ENCODE data around the gene NUP85. TPM values are rescaled to one million over a fixed set of nuclear protein-coding genes. Genes with fewer than 3 reads are reported as not detected.
A peak's percentile ranks its signal among the peaks of the same experiment; 100 is the strongest.
"Not testable (repeated sequence)": the region's sequence is repeated elsewhere in the genome, so short reads cannot be mapped to it uniquely, and the experiment has no call there.

NUP85 gene
- total RNA-seq, 1 donor from 2014 or later = 28.0 TPM

DNA sequence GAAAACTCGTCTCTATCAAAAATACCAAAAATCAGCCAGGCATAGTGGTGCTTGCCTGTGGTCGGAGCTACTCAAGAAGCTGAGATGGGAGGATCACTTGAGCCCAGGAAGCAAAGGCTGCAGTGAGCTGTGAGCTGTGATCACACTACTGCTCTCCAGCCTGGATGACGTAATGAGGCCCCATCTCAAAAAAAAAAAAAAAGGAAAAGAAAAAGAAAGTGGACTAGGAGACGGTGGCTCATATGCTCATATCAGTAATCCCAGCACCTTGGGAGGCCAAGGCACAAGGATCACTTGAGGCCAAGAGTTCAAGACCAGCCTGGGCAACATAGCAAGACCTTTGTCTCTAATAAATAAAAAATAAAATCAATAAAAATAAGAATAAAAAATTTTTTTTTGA, 13.9 kb upstream of the NUP85 start:
- DNase-seq (no peak), ATAC-seq (no peak)
- intact Hi-C loops (cut with micrococcal nuclease) = no loop called here

DNA sequence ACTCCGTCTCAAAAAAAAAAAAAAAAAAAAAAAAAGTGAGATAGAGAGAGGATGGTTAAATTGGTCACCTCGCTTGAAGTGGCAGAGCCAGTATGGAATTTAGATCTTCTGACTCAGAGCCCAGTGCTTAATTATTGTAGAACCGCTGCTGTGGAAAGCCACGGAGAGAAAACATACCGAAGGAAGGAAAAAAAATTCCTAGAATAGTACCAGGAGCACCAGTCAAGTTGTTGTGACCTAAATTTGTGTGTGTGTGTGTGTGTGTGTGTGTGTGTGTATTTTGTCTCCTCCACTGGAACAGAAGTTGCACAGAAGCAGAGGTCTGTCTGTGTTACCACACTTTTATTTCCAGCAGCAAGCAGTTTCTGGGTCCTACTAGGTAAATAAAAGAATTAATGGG, 10.6 kb upstream of the NUP85 start:
- DNase-seq (no peak), ATAC-seq (no peak)
- intact Hi-C loops (cut with micrococcal nuclease) = no loop called here

DNA sequence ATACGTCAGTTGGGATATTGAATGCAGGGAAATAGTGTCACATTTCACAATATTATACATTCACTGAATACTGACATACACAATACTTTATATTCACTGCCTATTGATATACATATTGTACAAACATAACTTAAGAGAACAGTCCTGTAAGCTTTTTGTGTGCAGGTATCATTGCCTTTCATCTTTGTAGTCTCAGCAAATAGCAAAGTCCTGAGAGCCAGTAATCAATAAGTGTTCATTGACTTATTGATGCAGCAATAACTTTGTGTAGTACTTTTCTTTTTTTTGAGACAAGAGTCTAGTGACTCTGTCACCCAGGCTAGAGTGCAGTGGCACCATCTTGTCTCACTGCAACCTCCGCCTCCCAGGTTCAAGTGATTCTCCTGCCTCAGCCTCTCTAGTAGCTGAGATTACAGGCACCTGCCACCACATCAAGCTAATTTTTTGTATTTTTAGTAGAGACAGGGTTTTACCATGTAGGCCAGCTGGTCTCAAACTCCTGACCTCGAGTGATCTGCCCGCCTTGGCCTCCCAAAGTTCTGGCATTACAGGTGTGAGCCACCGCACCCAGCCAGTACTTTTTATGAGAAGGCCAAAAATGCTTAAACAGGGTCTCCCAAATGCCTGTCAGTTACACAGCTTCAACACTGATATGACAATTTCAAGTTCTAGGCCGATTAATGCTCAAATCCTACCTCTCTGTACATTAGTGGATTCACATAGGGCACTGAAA, 5.4 kb upstream of the NUP85 start:
- intact Hi-C loops (cut with micrococcal nuclease) = no loop called here
- DNase-seq (no peak), ATAC-seq (no peak)

DNA sequence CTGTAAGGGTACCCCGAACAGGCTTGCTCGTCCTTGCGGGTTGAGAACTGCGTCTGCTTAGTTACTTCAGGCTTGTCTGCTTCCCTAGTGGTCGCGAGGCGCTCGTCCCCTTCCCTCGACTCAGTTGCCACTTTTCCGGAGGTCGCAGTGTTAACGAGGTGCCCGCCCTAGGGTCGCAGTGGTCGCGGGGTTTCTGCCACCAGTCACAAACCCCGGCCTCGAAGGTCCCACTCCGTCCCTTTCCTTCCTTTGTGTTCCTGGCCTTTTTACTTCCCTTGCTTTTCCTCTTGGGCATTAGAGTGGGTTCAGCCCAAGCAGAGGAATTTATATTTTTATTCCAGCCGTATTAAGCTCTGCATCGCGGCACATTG, 299 bp downstream of the NUP85 start:
- DNase-seq (no peak), ATAC-seq (no peak)
- intact Hi-C loops (cut with micrococcal nuclease) = no loop called here

DNA sequence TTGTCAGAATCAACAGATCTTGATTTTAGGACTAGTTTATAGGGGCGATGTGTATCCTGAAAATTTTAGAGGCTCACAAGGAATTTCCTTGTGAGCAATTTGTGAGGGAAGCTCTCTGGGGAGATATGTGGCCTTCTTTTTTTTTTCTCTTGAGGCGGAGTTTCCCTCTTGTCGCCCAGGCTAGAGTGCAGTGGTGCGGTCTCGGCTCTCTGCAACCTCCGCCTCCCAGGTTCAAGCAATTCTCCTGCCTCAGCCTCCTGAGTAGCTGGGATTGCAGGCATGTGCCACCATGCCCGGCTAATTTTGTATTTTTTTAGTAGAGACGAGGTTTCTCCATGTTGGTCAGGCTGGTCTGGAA, 1.6 kb downstream of the NUP85 start:
- intact Hi-C loops (cut with micrococcal nuclease); ATAC-seq; DNase-seq: not testable (repeated sequence)

DNA sequence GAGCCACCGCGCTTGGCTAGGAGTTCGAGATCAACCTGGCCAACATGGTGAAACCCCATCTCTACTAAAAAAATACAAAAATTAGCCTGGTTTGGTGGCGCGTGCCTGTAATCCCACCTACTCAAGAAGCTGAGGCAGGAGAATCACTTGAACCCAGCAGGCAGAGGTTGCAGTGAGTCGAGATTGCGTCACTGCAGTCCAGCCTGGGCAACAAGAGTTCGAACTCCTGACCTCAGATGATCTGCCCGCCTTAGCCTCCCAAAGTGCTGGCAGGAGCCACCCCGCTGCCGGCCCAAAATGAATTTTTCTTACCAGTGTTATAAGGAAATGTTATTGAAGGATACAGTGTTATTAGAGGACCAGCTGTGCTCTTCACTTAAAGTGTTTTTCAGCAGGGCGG, 2.3 kb downstream of the NUP85 start:
- ATAC-seq (no peak), DNase-seq (no peak)
- intact Hi-C loops (cut with micrococcal nuclease) = no loop called here

DNA sequence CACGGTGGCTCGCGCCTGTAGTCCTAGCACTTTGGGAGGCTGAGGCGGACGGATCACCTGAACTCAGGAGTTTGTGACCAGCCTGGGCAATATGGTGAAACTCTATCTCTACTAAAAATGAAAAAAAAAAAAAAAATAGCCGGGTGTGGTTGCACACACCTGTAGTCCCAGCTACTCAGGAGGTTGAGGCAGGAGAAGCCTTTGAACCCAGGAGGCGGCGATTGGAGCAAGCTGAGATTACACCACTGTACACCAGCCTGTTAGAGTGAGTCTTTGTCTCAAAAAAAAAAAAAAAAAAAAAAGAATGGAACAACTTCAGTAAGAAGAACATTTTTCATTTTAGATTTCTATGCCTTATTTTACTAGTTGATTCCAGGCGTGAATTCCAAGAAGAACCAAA, 2.7 kb downstream of the NUP85 start:
- ATAC-seq (no peak), DNase-seq (no peak)
- intact Hi-C loops (cut with micrococcal nuclease) = no loop called here

DNA sequence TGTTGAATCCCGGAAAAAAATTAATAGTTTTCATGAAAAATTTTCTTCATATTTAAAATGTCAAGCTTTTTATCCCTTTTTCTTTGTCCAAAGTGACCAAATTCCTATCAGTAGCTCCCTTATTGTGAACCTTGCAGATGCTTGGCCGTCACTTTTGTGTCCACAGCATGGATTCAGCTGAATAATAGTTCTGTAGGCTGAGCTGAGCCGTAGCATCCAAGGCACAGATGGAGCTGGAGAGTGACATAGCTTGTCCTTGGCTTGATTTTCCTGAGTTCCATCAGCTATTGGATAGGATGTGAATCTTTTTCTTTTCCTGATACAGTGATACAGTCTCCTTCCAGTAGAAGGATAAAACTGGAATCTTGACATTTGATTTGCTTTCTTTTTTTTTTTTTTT, 3.6 kb downstream of the NUP85 start:
- intact Hi-C loops (cut with micrococcal nuclease) = no loop called here
- DNase-seq (no peak), ATAC-seq (no peak)

DNA sequence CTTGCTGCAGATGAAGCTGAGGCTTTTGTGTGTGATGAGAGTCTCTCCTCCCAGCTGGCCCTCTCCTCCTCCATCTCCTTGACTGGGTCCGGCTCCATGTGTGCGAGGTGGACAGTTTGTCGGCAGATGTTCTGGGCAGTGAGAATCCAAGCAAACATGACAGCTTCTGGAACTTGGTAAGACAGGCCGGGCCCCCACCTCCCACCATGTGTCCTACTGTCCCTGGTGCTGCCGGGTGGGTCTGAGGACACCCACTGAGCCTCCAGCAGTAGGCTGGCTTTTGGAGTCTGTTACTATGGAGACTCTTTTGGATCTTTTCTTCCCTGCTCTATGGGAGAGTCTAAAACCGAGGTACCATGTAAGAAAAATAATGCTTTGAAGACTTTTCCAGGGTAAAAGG, 12.7 kb downstream of the NUP85 start:
- DNase-seq = no peak
- no peak for ATAC-seq
- intact Hi-C loops (cut with micrococcal nuclease) = no loop called here

DNA sequence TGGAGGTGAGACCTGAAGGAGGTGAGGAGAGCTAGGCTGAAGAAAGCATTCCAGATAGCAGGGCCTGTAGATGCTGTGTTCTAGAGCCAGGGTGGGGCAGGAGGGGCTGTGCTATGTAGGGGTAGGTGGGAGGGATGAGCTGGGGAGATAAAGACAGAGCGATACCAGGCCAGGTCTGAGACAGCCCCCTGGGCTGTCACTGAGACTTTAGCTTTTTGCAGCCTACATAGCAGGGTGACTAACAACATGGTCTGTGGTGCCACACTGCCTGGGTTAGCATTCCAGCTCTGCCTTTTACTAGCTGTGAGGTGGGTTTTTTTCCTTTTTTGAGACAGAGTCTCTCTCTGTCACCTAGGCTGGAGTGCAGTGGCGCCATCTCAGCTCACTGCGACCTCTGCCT, 14.3 kb downstream of the NUP85 start:
- intact Hi-C loops (cut with micrococcal nuclease) = no loop called here
- ATAC-seq (no peak), DNase-seq (no peak)

DNA sequence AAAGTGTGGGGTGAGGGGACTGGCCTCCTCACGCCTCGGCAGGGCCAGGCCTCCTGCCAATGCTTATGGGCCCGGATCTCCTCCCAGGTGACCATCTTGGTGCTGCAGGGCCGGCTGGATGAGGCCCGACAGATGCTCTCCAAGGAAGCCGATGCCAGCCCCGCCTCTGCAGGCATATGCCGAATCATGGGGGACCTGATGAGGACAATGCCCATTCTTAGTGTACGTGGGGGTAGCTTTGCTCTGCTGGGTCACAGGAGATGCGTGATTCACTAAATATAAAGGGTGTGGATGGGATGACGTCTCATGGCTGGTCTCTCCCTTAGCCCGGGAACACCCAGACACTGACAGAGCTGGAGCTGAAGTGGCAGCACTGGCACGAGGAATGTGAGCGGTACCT, 19.5 kb downstream of the NUP85 start:
- no peak for ATAC-seq
- no peak for DNase-seq
- intact Hi-C loops (cut with micrococcal nuclease) = no loop called here

DNA sequence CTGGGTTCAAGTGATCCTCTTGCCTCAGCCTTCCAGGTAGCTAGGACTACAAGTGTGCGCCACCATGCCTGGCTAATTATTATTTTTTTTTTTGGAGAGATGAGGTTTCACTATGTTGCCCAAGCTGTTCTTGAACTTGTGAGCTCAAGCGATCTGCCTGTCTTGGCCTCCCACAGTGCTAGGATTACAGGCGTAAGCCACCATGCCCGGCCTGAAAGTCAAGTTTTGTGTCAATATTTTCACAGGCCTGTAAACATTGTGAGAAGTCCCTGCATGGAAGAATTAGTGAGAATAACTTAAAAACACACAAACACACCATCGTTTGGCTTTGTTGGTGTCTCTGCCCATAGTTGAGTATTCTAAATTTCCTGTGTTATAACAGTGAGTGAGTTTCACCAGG, 22.2 kb downstream of the NUP85 start:
- ATAC-seq = no peak
- intact Hi-C loops (cut with micrococcal nuclease) = no loop called here
- DNase-seq = no peak

DNA sequence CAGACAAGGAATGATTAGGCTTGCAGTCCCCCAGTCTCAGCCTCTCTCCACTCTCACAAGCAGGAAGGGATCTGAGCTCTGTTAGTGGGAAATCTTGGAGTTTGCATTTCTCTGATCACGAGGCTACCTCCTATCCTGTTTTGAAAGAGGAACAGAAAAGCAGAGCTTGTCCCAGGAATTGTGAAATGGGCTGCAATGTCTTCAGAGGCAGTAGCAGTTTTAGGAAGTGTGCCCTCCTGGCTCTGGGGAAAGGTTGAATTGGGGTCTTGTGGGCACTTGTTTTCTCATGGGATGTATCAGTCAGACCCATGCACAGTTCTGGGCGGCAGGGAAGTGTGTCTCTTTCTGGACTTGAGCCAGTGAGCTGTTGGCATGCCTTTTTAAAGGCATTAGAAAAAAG, 22.8 kb downstream of the NUP85 start:
- DNase-seq (no peak), ATAC-seq (peak; percentile 68)
- intact Hi-C loops (cut with micrococcal nuclease) = no loop called here

DNA sequence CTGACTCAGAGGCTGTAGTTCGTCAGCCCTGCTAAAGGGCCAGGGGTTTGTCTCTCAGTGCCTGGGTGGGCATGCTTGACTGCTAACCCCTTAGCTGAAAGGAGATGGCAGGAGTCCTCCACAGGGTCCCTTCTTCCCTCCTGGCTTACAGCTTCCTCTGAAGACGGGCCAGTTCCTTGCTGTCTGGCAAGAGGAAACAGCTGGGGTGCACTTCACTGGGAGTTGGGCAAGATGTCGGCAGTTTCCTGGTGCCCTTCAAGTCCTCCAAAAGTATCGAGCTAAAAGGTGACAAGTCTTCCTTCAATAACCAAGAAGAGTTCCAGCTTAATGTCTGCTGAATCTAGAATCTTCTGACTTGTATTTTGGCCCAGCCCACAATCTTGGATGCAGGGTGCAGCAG, 23.4 kb downstream of the NUP85 start:
- intact Hi-C loops (cut with micrococcal nuclease) = no loop called here
- DNase-seq (no peak), ATAC-seq (peak; percentile 62)

DNA sequence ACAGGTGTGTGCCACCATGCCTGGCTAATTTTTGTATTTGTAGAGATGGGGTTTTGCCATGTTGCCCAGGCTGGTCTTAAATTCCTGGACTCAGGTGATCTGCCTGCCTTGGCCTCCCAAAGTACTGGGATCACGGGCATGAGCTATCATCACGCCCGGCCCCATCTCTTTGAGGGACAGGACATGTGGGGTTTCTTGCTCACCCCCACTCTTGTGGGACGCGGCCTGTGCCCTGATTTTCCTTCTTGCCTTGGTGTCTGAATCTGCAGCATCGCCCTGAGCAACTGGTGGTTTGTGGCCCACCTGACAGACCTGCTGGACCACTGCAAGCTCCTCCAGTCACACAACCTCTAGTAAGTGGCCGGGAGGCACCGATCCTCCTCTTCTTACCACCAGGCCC, 25.6 kb downstream of the NUP85 start:
- intact Hi-C loops (cut with micrococcal nuclease) = no loop called here
- ATAC-seq = no peak
- no peak for DNase-seq

DNA sequence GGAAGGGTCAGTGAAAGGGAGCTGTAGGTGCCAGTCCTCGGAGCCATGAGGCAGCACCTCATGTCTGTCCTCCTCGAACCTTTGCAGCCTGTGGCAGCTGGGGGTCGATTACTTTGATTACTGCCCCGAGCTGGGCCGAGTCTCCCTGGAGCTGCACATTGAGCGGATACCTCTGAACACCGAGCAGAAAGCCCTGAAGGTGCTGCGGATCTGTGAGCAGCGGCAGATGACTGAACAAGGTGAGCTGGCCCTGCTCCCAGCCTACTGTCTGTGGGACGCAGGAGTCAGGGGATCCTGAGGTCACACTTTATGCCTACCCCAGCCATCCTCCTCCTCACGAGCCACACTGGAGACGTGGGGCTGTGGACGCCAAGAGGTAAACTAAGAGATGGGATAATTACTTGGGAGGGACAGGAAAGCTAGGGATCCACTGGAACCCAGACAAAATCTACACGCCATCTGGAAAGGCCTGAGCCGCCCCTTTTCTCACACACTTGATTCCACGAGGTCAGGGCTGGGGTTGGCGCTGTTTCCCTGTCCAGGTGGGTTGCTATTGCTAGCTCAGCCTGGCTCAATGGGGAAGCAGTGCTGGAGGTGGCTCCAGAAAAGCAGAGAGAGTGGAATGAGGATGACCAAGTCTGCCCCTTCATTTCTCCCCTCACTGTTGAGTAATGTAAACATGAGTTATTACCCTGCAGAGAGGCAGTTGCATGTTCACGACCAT, 26.4 kb downstream of the NUP85 start:
- ATAC-seq (no peak), DNase-seq (no peak)
- intact Hi-C loops (cut with micrococcal nuclease) = no loop called here

DNA sequence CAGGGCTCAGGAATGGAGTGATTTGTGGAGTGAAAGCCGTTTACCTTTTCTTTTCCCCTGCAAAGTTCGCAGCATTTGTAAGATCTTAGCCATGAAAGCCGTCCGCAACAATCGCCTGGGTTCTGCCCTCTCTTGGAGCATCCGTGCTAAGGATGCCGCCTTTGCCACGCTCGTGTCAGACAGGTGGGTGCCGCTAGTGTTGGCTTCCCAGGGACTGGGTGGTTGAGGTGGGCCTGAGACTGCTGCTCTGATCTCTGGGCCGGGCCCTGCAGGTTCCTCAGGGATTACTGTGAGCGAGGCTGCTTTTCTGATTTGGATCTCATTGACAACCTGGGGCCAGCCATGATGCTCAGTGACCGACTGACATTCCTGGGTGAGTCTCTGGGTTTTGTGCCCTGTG, 27.3 kb downstream of the NUP85 start:
- intact Hi-C loops (cut with micrococcal nuclease) = no loop called here
- no peak for ATAC-seq
- no peak for DNase-seq

DNA sequence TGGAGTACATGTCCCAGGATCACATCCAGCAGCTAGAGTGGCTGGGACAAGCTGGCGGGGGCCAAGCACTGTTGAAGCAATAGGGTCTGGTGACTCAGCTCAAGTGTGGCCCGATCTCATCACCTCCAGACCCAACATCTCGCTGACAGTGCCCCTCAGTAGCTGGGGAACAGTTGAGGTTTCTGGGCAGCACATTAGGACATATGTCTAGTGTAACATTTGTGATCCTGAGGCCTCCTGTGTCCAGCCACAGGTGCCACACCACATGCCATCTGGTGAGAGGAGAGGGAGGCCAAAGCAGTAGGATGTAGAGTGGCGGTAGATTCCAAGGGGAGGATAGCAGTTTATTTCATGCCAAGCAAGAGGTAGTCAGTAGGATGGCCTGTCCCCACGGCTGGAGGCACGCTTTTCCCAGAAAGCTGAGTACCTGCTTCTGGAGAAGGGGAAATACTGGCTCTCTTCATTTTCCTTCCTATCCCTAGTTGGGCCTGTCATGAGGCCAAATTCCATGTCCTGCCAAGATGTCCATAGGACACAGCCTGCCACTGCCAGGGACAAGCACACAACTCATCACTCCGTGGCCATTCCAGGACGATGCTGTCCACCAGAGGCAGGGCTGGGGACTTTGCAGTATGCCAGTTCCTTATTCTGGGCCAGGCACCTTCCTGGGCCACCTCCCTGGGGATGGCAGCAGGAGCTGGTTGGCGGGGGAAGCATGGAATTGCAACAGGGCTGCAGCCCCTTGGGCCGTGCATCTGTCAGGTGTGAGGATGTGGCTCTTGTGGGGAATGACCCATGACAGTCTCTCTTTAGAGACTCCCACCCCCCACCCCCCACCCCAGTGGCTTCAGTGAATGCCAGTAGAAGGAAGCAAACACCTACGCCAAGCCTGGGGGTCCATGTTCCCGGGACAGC, 31.9 kb downstream of the NUP85 start:
- peak; percentile 64 for DNase-seq
- intact Hi-C loops (cut with micrococcal nuclease) = no loop called here
- ATAC-seq = peak; percentile 69

DNA sequence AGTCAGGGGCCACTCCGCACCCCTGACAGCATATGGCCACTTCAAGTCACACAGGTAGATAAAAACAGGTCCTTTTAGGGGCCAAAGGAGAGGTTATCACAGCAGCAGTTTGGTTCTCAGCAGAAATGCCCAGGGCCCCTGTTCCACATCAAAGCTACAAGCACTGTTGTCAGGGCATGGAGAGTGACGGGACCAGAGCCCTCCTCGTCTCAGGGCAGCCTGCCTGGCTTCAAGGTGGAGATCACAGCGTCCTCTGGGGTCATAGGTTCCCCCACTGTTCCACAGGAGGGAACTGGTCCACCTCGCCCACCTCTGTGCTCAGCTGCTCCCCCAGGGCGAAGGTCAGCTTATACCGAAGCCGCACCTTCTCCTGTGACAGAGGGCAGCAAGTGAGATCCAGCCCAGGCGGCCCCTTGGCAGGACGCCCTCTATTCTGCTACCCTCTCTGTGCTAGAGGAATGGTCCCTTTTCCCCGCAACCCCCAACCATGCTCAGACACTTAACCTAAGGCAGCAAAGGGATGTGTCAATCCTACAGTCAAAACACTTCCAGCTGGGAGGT, 32.6 kb downstream of the NUP85 start:
- intact Hi-C loops (cut with micrococcal nuclease) = no loop called here
- DNase-seq = no peak
- ATAC-seq = no peak

DNA sequence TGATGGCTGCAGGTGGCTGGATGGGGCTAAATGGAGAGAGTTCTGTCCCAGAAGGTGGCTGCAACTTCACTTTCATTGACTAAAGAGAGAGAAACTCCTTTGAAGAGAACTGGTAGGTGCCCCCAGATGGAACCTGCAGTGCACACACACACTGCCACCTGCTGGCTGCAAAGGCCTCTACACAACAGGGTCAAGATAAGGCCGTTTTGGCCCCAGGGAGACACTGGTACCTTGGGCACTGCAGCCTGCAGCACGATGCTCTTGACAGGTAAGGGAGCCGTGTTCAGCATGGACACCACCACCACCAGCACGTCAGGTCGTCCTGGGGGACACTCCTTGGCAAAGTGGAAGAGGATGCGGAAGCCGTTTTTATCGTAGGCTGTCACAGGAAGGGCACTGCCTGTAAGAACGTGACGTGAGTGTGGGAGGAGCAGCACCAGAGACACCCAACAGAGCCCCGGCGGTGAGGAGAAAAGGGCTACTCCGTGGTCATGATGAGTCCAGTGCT, 33.3 kb downstream of the NUP85 start:
- peak; percentile 60 for DNase-seq
- intact Hi-C loops (cut with micrococcal nuclease) = no loop called here
- peak; percentile 58 for ATAC-seq

All from left ventricle myocardium superior (tissue), 1 donor.